Stimulated activated naive CD8-positive, alpha-beta T cell treated with anti-CD3 and anti-CD28 coated beads, Interleukin-15, Interleukin-2, amounts not matched to agents 100 U/mL and 50 U/mL, for 24 hours (primary cell): ENCODE results near the gene RAD21L1.
"Not testable (repeated sequence)": the region's sequence is repeated elsewhere in the genome, so short reads cannot be mapped to it uniquely, and the experiment has no call there.

Experiments
- ATAC-seq: fragments of 150-1000 bp; cut with Tn5 transposase; one replicate; pipeline ENCODE4 v1.10.0; 2021
- DNase-seq: peaks from one replicate; pipeline ENCODE4 v3.0.0; 2021

The RAD21L1 gene

DNA sequence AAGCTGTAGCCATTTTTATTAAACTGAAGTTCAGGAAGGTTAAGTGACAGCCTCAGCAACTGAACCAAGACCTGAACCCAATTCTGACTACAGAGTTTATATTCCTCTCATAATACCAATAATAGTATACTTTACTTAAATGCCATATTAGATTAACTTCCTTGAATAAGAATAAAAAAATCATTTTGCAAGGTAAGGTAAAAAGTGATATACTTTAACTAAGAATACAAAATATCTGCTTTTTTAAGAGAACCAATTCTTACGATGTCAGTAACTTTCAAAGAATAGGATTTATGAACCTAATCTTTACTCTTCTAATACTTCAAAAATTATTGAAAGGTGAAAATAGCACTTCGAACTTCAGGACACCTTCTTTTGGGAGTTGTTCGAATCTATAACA, 3.7 kb downstream of the RAD21L1 start:
- no peak for DNase-seq
- no peak for ATAC-seq

DNA sequence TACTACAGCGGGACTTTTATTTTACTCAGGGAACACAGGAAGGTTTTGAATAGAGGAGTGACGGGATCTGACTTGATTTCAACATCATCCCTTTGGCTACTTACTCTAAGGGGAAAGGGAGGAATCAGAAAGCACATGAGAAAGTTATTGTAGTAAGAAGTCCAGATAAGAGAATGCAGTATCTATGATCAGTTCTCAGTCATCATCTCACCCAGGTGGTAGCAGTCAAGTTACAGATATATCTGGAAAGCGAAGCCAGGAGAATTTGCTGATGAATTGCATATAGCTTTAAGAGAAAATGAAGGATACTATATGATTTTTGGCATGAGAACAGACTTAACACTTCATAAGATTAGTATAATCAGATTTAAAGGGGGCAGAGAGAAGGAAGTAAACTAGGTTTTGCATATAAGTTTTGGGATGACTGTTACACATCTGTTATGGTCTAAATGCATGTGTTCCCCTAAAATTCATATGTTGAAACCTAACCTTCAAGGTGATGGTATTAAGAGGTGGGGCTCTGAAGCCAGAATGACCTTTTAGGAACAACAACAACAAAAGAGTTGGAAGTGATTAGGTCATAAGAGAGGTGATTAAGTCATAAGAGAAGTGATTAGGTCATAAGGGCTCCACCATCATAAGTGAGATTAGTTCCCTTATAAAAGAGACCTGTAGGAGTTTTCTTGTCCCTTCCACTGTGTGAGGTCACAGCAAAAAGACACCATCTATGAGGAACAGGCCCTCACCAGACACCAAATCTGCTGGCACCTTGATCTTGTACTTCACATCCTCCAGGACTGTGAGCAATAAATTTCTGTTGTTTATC, 6.7 kb downstream of the RAD21L1 start:
- DNase-seq, result no peak
- ATAC-seq, result no peak

DNA sequence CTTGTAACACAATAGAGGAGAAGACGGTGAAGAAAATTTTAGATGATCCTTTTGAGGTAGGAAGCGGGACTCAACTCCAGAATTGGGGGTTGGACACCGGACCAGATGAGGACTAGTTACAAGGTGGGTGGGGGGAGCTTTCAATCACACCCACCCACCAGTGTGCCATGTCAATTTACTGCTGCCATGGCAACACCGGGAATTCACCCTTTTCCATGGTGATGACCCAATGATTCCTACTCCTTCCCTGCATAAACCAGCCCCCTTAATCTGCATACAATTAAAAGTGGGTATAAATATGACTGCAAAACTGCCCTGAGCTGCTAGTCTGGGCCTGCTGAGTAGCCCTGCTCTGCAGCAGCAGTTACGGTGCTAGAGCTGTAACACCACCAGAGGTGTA, 14.7 kb downstream of the RAD21L1 start:
- ATAC-seq, result no peak
- no peak for DNase-seq

DNA sequence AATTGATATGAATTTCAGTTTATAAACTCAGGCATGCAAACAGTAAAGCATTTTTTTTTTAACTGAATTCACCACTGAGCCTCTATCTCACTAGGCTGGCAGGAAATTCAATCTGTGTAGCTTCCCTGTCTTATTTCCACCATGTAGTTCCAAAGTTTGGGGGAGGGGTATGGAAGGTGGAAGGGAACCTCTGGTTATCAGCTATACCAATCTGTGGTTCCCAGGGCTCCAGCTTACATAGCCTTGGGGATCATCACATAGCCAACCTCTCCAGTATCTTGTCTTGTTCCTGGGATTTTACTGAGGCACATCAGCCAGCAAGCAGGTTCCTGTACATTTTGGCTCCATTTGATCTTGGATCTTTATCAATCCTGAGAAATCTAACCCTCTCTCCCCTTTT, 15.6 kb downstream of the RAD21L1 start:
- ATAC-seq (no peak), DNase-seq (no peak)

DNA sequence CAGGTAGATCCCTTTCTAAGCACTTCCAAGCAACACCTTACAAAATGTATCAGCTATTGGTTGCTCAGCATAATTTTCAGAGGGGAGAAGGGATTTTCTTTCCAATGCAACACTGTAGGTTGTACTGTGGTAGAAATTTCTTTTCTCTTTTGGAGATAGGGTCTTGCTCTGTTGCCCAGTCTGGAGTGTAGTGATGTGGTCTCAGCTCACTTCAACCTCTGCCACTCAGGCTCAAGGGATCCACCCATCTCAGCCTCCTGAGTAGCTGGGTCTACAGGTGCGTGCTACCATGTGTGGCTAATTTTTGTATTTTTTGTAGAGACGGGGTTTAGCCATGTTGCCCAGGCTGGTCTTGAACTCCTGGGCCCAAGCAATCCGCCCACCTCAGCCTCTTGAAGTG, 16.3 kb downstream of the RAD21L1 start:
- DNase-seq, result no peak
- ATAC-seq, result no peak

DNA sequence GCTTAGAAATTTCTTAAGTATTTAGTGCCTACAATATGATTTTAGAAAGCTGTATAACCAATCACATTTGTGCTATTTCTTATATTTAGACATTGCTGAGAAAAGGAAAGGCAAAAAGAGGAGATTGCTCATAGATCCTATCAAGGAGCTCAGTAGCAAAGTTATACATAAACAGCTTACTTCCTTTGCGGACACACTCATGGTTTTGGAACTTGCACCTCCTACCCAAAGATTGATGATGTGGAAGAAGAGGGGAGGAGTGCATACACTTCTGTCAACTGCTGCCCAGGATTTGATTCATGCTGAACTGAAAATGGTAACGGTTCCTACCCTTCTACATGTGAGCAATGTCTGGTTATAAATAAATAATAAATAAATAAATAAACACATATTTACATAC, 16.7 kb downstream of the RAD21L1 start:
- ATAC-seq, result no peak
- no peak for DNase-seq

DNA sequence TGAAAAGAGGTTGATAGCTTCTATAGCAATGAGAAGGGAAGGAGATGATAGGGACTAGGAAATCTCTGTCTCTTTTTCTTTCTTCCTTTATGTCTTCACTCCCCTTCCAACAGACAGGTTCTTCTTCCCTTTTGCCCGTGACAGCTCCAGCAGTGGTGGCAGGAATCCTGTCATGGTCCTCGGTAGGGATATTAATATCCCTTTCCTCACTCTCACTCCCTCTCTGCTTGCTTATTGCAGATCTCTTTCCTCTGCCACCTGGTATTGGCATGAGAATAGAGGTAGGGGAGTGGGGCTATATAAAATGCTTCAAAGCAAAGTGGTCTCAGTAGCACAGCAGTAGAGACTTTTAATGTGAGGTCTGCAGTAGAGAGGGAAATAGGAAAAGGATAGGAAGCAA, 19.7 kb downstream of the RAD21L1 start:
- no peak for DNase-seq
- no peak for ATAC-seq

DNA sequence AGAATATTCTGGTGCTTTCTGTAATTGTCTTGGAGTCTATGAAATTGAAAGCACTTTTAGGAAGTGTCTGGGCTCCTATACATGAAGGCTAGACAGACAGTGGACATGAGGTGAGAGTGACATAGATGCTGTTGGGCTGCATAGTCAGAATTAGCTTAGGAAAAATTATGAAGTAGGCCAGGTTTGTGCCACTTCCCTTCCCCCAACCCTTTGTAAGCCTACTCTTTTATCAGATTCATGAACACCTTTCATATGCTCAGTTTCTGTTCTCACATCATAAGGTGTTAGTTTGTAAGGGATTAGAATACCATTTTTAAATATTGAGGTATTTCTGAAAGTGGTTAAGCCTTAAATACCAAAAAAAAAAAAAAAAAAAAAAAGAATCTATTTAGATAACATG, 21.8 kb downstream of the RAD21L1 start:
- no peak for DNase-seq
- ATAC-seq, result no peak

DNA sequence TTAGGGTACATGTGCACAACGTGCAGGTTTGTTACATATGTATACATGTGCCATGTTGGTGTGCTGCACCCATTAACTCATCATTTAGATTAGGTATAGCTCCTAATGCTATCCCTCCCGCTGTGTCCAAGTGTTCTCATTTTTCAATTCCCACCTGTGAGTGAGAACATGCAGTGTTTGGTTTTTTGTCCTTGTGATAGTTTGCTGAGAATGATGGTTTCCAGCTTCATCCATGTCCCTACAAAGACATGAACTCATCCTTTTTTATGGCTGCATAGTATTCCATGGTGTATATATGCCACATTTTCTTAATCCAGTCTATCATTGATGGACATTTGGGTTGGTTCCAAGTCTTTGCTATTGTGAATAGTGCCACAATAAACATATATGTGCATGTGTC, 24.4 kb downstream of the RAD21L1 start:
- DNase-seq, ATAC-seq: not testable (repeated sequence)

DNA sequence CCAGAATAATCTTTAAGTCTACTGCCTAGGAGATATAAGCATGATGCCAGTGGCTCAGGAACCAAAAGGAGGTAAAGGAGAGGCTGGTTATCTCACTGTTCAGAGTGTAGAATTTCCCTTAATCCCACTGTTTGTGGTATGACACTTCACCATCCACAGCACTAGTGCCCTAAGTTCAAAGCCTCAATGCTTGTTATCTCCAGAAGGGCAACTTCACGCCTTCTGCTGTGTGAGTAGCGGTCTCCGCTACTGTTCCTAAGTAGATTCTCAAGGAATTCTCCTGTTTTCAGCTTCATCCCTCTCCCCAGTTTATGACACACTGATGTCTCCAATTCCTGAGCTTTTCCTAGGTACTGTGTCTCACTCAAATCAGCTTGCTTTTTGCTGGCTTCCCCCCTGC, 26.6 kb downstream of the RAD21L1 start:
- DNase-seq (no peak), ATAC-seq (no peak)

DNA sequence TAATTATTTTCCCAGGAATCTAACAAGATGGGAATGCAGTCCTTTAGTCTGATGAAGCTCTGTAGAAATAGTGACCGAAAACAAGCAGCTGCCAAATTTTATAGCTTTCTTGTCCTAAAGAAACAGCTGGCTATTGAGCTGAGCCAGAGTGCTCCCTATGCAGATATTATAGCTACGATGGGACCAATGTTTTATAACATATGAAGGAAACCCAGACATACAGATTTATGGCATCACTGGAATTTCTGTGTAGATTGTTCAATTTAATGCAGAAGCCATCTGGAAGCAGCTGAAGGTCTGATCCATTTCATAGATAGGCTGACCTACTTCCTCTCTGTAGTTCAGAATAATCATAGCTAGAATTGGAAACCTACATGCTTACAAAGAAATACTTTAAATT, 28.4 kb downstream of the RAD21L1 start:
- ATAC-seq (no peak), DNase-seq (no peak)

DNA sequence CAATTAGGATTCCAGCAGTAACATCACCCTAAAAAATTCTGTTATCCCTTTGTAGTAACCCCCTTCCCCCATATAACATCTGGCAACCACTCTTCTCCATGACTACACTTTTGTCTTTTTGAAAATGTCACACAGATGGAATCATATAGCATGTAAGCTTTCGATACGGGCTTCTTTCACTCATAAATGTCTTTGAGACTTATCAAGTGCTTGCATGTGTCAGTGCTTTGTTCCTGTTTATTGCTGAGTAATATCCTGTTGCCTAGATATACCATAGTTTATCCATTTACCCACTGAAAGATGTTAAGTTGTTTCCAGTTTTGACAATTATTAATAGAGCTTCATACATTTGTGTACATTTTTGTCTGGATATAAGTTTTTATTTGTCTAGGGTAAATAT, 29.8 kb downstream of the RAD21L1 start:
- DNase-seq (no peak), ATAC-seq (no peak)

DNA sequence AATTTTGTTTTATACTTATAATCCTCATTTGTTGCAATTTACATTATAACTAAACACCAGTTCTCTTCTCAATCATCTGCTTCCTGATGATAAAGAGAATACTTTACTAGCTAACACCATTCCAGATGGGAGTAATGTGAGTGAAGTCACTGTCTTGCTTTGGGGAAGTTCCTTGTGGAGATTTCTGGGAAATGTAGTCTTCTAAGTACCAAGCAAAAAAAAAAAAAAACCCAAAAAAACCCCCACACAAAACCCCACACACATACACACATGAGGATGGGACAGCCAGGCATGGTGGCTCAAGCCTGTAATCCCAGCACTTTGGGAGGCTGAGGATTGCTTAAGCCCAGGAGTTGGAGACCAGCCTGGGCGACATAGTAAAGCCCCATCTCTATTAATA, 38.0 kb downstream of the RAD21L1 start:
- no peak for DNase-seq
- ATAC-seq, result no peak

DNA sequence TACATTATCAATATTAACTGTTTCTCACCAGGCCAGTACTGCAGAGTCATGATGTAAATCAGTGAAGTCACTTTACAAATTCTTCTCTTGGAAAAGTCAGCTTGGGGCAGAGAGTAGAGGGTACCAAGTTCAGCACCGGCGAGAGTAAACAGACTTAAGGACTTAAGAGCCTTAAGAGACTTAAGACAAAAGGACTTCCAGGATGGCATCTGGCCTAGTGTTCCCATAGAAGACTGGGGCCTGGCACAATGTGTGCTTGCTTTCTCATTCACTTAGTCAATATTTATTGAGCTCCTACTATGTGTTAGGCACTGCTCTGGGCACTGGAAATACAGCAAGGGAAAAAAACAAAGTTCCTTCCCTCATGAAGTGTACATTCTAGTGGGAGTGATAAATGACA, 38.9 kb downstream of the RAD21L1 start:
- ATAC-seq (no peak), DNase-seq (no peak)

DNA sequence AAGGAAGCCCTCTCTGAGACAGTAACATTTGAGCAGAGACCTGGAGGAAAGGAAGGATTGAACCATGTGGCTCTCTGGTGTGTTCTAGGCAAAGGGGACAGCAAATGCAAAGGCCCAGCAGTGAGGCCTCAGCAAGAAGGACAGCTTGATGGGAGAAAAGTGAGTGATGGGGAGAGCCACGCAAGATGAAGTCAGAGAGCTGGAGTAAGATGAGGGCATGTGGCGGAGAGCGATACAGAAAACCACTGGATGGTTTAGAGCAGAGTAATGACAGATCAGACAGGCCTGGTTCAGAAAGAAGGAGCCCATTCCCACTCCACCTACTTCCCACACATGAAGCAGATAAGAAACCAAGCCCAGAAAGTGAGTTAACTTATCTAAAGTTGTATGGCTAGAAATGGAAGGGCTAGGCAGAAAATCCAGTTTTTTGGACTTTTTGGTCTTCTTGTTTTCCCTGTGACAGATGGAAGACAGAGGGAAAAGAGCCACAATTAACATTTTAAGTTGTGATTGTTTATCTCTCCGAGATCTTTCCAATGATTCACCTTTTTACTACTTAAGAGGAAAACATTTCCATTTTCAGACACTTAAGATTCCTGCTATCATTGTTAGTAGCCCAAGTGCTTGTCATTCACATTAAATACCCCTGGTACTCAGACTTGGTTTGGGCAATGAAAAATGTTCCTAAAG, 39.5 kb downstream of the RAD21L1 start:
- no peak for DNase-seq
- ATAC-seq, result no peak

DNA sequence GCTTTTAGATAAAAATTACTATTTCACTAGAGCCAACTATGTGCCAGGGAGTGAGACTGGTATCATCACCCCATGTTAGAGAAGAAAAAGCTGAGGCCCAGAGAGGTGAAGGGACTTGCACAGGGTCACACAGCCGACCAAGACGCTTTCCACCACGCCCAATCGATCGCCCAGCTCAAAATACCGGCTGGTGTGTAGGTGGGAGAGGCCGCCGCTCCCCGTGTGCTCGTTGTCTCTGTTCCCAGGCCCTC, 40.0 kb downstream of the RAD21L1 start:
- no peak for DNase-seq
- no peak for ATAC-seq

DNA sequence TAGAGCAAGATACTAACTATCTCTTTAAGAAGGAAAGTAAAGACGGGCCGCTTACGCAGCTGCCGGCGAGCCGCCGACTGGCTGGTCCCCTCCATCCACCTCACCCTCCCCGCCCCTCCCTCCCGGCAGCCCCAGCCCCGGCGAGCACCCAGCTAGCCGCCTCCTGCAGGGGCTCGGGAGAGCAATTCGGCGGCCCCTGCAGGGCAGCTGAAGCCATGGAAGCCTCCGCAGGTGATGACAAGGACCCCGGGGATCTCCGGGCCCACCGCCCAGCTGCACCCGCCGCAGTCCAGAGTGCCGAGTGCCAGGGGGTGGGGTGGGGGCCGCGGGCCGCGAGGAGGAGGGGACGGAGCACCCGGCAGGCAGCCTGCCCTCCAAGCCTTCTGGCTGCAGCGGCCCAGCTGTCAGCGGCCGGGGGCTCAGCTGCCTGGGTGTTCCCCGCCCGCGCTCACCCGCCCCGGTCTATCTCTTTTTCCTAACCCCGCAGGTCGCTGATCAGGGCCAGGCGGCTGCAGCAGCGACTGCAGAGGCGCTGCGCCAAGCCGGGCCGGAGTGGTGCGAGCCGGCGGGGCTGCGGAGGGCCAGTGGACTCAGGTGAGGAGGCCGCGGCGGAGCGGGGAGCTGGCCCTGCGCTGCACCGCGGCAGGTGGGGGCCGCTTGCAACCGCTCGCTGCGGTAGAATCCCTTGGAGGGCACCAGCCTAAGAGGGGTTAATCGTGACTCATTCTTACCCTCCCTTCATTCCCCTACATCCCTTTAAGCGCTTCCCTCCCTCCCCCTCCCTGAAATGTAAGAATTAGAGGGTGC, 40.5 kb downstream of the RAD21L1 start, which contains the start of gene SNPH:
TSS of gene SNPH (plus strand) at position 128 of the 807 bp plus-strand sequence. CDS start 29,946 bp downstream, outside the sequence.
- ATAC-seq (peak; percentile 90), DNase-seq (peak; percentile 75)

DNA sequence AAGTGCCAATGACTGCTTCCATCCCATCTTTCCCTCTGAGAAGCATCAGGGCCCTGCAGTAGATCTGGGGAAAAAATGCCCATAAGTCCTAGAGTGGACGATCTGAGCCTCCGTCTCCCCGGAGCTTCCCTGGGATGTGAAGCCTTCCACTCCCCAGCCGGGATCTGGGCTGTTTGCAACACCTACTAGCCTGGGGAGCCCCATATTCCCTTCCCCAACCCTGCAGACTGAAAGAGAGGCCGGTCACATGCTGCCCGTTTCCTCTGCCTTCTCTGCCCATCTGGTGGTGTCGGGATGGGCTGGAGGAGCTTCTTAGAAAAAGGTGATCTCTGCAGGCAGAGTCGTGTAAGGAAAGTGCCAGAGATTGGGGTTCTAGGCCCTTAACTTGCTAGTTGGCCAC, 41.3 kb downstream of the RAD21L1 start:
- no peak for DNase-seq
- ATAC-seq, result no peak

DNA sequence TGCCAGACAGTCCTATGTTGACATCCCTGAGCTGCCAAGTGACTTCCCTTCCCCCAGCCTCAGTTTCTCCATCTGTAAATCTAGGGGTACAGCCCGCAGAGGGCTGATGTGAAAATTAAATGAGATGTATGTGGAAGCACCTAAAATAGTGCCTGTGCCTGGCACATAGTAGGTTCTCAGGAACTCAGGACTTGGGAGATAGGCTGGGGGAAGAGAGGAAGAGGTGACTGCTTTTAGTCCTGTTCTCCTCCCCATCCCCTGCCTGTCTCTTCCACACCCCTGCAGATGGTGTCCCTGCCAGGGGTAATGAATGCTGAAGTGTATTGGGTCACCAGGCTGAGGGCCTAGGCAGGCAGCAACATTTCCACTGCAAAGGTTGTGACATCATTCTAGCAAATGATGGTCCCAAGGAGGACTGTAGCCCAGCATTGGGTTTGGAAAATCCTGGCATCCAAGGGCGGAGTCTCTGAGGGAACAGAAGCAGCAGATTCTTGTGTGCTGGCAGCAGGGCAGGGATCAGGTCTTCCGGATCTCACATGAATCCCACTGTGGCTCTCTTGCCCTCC, 42.0 kb downstream of the RAD21L1 start:
- ATAC-seq, result no peak
- DNase-seq, result no peak

DNA sequence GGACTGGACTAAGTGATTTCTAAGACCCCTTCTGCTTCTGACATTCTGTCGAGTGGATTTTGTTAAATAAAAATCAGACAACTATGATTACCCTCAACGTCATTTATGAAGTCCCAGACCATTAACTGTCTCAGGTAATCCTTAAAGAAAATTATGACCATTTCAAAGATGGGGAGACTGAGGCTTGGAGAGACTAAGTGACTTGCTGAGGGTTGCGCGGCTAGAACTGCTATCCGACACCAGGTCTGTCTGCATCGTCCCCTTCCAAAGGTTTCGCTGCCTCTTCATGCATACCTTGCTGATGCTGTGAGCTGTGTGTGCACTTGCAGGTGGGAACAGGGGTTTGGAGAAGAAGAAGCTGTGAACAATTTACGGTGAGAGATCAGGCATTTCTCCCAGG, 43.4 kb downstream of the RAD21L1 start:
- ATAC-seq (no peak), DNase-seq (no peak)

DNA sequence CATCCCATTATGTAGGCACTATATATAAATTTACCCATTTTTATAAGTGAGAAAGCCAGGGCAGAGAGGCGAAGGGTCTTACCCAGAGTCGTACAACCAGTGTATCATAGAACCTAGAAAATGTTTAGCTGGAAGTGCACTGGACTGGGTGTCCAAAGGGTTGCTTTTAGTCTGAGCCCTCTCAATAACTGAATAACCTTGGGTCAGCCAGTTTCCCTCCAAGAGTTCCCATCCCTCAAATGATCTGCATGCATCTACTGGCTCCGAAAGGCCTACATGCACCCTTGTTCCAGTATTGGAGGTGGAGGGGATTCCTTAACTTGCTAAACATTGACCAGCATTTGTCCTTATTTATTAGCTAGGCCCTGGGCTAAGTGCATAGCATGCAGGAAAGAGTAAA, 44.0 kb downstream of the RAD21L1 start:
- no peak for DNase-seq
- no peak for ATAC-seq

DNA sequence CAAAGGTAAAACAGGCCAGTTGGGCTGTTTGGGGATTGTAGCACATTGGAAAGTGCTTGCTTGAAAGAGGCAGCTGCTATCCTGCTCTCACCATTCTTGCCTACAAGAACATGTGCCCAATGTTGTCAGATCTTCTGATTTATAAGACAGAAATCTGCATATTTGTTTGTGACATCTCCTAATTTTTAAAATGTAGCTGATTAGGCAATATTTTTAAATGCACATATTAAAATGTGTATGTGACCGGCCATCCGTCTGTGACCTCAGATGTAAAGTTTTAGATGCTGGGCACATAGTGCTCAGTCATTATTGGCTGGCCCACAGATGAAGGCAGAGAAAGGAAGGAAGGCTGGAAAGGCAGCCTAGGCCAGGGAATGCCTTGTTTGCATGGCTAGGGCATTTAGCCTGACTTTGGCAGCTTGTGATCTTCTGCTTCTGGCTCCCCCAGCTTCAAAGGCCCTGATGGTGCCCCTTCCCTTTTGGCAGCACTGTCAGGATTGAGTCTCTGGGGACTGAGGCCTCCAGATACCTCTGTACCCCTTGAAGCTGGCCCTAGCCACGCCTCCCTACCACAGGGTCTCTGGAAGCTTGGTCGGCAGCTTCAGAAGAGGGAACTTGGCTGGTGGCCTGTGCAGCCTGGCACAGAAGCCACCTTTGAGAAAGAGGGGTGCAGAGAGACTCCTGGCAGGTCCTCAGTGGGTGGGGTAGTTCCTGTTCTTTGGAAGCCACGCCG, 46.7 kb downstream of the RAD21L1 start:
- ATAC-seq (no peak), DNase-seq (no peak)
